ENCODE data around the gene ZNF142.
A peak's percentile ranks its signal among the peaks of the same experiment; 100 is the strongest.

The ZNF142 gene, protein sequence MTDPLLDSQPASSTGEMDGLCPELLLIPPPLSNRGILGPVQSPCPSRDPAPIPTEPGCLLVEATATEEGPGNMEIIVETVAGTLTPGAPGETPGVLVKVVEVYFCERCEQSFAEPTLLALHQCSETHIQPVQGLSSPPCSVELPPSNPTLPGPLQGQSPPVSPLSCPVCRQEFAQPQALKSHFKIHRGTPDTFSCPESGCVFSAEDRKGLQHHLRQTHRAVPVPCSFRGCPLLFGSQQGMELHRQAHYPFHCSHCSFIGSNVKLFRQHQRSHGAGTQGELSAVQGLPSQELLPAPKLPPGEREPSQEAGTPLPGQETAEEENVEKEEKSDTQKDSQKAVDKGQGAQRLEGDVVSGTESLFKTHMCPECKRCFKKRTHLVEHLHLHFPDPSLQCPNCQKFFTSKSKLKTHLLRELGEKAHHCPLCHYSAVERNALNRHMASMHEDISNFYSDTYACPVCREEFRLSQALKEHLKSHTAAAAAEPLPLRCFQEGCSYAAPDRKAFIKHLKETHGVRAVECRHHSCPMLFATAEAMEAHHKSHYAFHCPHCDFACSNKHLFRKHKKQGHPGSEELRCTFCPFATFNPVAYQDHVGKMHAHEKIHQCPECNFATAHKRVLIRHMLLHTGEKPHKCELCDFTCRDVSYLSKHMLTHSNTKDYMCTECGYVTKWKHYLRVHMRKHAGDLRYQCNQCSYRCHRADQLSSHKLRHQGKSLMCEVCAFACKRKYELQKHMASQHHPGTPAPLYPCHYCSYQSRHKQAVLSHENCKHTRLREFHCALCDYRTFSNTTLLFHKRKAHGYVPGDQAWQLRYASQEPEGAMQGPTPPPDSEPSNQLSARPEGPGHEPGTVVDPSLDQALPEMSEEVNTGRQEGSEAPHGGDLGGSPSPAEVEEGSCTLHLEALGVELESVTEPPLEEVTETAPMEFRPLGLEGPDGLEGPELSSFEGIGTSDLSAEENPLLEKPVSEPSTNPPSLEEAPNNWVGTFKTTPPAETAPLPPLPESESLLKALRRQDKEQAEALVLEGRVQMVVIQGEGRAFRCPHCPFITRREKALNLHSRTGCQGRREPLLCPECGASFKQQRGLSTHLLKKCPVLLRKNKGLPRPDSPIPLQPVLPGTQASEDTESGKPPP (N-terminal part only)

GRCh38 chr2:218659258-218659987 lies at the start of gene ZNF142, which contains the start of gene BCS1L:
ZNF142 (minus strand) TSS chr2:218659623; CDS start chr2:218656429, 3,194 bp downstream.
BCS1L (plus strand) TSS chr2:218659683; CDS start chr2:218660988, 1,305 bp downstream.
- DNase-seq = peak; percentile 98

DNA sequence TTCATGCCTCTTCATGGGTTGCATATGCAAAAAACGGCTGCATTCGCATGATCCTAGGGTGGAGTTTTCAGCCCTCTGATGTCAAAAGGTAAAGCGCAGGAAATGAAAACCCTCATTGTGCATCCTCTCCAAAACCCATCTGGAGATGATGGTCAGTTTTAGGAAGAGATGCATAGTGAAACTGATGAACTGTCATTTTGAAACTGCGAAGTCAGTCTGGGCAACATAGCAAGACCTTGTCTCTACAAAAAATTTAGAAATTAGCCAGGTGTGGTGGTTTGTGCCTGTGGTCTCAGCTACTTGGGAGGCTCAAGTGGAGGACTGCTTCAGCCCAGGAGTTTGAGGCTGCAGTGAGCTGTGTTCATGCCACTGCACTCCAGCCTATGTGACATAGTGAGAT lies 48.7 kb upstream of the ZNF142 start:
- no peak for DNase-seq

- no peak for DNase-seq
Measured at GRCh38 chr2:218703341-218703740, 43.9 kb upstream of the ZNF142 start.

DNA sequence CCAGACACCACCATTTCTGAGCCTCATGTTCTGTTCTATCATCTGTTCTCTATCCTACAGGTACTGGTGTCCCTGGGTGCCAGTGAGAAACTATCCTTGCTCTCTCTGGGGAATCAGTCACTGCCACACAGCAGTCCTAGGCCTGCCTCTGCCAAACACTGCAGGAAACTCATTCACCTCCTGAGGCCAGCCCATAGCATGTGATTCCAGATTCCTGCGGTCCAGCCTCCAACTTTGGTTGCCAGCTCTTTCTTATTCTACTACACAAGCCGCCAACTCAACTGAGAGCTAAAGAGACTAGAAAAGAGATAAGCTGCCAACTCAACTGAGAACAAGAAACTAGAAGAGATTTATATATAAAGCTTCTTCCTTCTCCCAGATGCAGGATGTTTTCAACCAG lies 42.4 kb upstream of the ZNF142 start:
- no peak for DNase-seq

GRCh38 chr2:218698885-218699284 lies 39.5 kb upstream of the ZNF142 start:
- no peak for DNase-seq

GRCh38 chr2:218694405-218695145 lies 35.2 kb upstream of the ZNF142 start:
- no peak for DNase-seq

DNA sequence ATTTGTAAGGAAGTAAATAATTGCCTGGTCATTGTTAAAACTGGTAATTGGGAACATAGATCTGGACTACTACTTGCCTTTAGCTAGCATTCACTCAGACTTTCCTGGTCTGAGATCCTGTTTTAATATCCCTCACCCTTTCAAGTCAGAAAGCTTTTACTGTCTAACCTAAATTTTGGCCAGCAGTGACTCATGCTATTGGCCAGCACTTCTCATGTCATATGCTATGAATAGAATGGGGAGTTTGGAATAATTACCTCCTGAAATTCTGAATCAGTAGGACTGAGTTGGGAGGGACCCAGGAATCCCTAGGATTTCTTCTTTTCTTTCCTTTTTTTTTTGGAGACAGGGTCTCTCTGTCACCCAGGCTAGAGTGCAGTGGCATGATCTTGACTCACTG lies 31.8 kb upstream of the ZNF142 start:
- no peak for DNase-seq

DNA sequence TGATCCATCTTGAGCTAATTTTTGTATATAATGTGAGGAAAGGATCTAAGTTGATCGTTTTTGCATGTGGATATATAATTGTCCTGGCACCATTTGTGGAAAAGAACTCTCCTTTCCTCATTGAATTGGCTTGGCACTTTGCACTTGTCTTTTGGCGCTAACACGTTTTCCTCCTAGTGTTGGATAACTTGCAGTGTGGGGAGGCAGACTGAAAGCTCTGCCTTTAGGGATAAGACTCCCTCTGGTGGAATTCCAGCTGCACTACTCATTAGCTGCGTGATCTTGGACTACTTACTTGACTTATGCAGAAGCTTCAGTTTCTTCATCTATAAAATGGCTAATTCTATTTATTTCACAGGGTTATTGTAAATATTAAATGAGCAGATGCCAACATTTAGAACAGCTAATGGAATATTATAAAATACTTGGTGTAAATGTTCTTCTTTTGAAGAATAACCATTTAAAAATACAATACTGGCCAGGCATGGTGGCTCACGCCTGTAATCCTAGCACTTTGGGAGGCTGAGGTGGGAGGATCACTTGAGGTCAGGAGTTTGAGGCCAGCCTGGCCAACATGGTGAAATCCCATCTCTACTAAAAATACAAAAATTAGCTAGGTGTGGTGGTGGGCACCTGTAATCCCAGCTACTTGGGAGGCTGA lies 28.1 kb upstream of the ZNF142 start:
- DNase-seq = peak; percentile 94

GRCh38 chr2:218680061-218680460 lies 20.6 kb upstream of the ZNF142 start:
- DNase-seq = no peak

GRCh38 chr2:218679119-218679518 lies 19.7 kb upstream of the ZNF142 start:
- no peak for DNase-seq

- peak; percentile 94 for DNase-seq
Measured at GRCh38 chr2:218671654-218672566, 12.5 kb upstream of the ZNF142 start, which contains the start of the genes RNF25 and STK36. RNF25 (minus strand) TSS chr2:218672002; CDS start chr2:218671970, 32 bp downstream. STK36 (plus strand) TSS chr2:218672086; CDS start chr2:218672830, 744 bp downstream.

GRCh38 chr2:218671097-218671653 lies 11.8 kb upstream of the ZNF142 start:
- DNase-seq = peak; percentile 45

DNA sequence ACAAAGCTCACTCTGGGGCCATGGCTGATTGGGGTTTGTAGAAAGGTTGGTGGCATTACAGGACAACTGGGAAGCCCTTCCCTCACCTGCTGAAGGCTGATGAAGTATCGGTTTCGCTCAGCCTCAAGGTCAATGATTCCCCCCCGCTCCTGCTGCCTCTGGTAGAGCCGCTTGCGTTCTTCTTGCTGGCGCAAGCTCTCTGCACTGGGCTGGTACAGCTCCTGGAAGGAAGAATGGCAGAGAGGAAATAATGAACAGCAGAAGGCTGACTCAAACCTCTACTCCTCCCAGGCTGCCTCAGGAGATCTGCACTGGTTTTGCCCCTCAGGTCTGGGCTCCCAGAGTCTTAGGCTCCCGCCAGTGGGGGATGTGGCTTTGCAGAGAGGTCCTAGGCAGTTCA lies 5.2 kb upstream of the ZNF142 start:
- no peak for DNase-seq

DNA sequence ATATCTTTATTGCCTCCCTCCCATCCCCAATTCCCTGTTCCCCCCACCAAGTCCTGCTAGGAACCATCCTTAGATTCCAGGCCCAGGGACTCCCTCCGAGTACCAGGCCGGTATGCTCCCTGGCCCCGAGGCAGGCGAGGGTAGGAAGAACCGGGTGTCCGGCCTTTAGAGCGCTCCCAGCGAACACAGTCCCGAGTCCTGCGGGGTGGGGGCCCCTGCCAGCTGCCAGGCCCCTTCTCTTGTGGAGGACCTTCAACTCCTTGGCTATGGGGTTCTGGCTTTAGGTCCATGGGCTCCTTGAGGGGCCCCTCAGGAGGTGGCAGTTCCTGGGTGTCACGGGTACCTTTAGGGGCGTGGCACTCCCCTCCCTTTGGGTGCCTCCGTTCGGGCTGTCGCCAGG lies 4.5 kb upstream of the ZNF142 start:
- DNase-seq = no peak

GRCh38 chr2:218662827-218663226 lies 3.4 kb upstream of the ZNF142 start:
- DNase-seq = no peak

- DNase-seq = no peak
Measured at GRCh38 chr2:218662377-218662776, 3.0 kb upstream of the ZNF142 start.

DNA sequence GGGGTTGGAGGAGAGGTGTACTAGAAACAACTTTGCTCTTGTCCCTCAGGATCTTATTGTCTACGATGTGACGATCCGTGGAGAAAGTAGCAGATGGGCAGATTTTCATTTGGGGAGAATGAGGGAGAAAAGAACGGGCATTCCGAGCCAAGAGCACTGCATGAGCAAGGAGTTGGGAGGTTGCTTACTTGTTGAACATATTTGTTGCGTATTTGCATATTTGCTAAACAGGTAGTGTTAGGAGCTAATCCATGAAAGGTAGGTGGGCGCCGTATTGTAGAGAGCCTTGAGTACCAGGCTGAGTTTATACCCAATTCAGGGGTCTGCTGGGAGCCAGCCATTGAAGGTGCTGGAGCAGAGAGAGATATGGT lies 550 bp upstream of the ZNF142 start:
- DNase-seq = no peak

- peak; percentile 83 for DNase-seq
Measured at GRCh38 chr2:218658671-218659257, 659 bp downstream of the ZNF142 start.

- DNase-seq = no peak
Measured at GRCh38 chr2:218655751-218656150, 3.7 kb downstream of the ZNF142 start.
